GM04504 (cell line): ENCODE data around the gene PHF8.

Source experiments
- DNase-seq: peaks from one replicate; pipeline ENCODE4 v3.0.0-alpha.2; 2012; ENCODE audit warnings: low read depth

The PHF8 gene

GRCh38 chrX:54012830-54013500 lies 31.3 kb downstream of the PHF8 start:
- no peak for DNase-seq

- DNase-seq, result no peak
Observed at GRCh38 chrX:54007682-54008081, 36.6 kb downstream of the PHF8 start.

- DNase-seq, result no peak
Observed at GRCh38 chrX:53997724-53998123, 46.5 kb downstream of the PHF8 start.

GRCh38 chrX:53992589-53992988 lies 51.7 kb downstream of the PHF8 start:
- no peak for DNase-seq

- no peak for DNase-seq
Observed at GRCh38 chrX:53990171-53990570, 54.1 kb downstream of the PHF8 start.

- no peak for DNase-seq
Observed at GRCh38 chrX:53984895-53985294, 59.4 kb downstream of the PHF8 start.

- no peak for DNase-seq
Observed at GRCh38 chrX:53974529-53974928, 69.7 kb downstream of the PHF8 start.

- DNase-seq, result no peak
Observed at GRCh38 chrX:53969540-53969939, 74.7 kb downstream of the PHF8 start.

GRCh38 chrX:53950130-53950733 lies 94.0 kb downstream of the PHF8 start:
- DNase-seq, result no peak

GRCh38 chrX:53940180-53940579 lies 104.1 kb downstream of the PHF8 start:
- no peak for DNase-seq

- DNase-seq, result no peak
Observed at GRCh38 chrX:53939127-53939526, 105.1 kb downstream of the PHF8 start.

- no peak for DNase-seq
Observed at GRCh38 chrX:53930515-53931380, 113.5 kb downstream of the PHF8 start.

GRCh38 chrX:53926030-53926429 lies 118.2 kb downstream of the PHF8 start:
- no peak for DNase-seq

- no peak for DNase-seq
Observed at GRCh38 chrX:53918702-53919101, 125.6 kb downstream of the PHF8 start.

GRCh38 chrX:53900623-53901022 lies 143.7 kb downstream of the PHF8 start:
- no peak for DNase-seq

GRCh38 chrX:53895270-53895669 lies 149.0 kb downstream of the PHF8 start:
- DNase-seq, result no peak
